T-helper 2 cell treated with Interferon-gamma antibody and Interleukin-4, amounts not matched to agents 5 μg/mL and 100 μg/mL, for 36 hours (primary cell): ENCODE measurements around the gene SCGB1D4.

Experiments used
- DNase-seq: peaks from one replicate; pipeline ENCODE4 v3.0.0; 2021; ENCODE audit warnings: low spot score
- H3K27ac Mint-ChIP-seq: one replicate; pipeline ENCODE4 v1.8.0; 2021; ENCODE audit warnings: mild to moderate bottlenecking, mixed read lengths
- H3K27me3 Mint-ChIP-seq: one replicate; pipeline ENCODE4 v1.8.0; 2021; ENCODE audit warnings: low read depth, mixed read lengths
- H3K36me3 Mint-ChIP-seq: one replicate; pipeline ENCODE4 v1.8.0; 2021; ENCODE audit warnings: low read depth, mixed read lengths
- H3K4me1 Mint-ChIP-seq: one replicate; pipeline ENCODE4 v1.8.0; 2021; ENCODE audit warnings: low read depth, mixed read lengths
- H3K4me3 Mint-ChIP-seq: one replicate; pipeline ENCODE4 v1.8.0; 2022; ENCODE audit warnings: mild to moderate bottlenecking, moderate library complexity, mixed read lengths
- H3K9me3 Mint-ChIP-seq: one replicate; pipeline ENCODE4 v1.8.0; 2021; ENCODE audit warnings: mixed read lengths

SCGB1D4 gene

GRCh38 chr11:62324731-62325556 is 26.1 kb upstream of the SCGB1D4 start:
- Mint-ChIP-seq H3K36me3 (no peaks in the 10 kb centered on the region), H3K4me1 (peaks cover 5% of the 10 kb centered on the region), H3K4me3 (no peak overlapping the region), H3K9me3 (no peaks in the 10 kb centered on the region), H3K27me3 (peaks cover 3% of the 10 kb centered on the region), H3K27ac (no peak overlapping the region)
- DNase-seq: peak; percentile 55

GRCh38 chr11:62322524-62322923 is 23.6 kb upstream of the SCGB1D4 start:
- H3K27ac Mint-ChIP-seq: no peak overlapping the region
- H3K27me3 Mint-ChIP-seq: peaks cover 2% of the 10 kb centered on the region
- H3K4me1 Mint-ChIP-seq: no peaks in the 10 kb centered on the region
- no peaks in the 10 kb centered on the region for H3K9me3 Mint-ChIP-seq
- no peak overlapping the region for H3K4me3 Mint-ChIP-seq
- no peak for DNase-seq
- H3K36me3 Mint-ChIP-seq: no peaks in the 10 kb centered on the region

- H3K4me3 Mint-ChIP-seq: no peak overlapping the region
- H3K27me3 Mint-ChIP-seq: peaks cover 24% of the 10 kb centered on the region
- H3K27ac Mint-ChIP-seq: no peak overlapping the region
- no peak for DNase-seq
- H3K36me3 Mint-ChIP-seq: no peaks in the 10 kb centered on the region
- H3K4me1 Mint-ChIP-seq: peaks cover 8% of the 10 kb centered on the region
- H3K9me3 Mint-ChIP-seq: no peaks in the 10 kb centered on the region
Observed at GRCh38 chr11:62315431-62315830, 16.6 kb upstream of the SCGB1D4 start.

GRCh38 chr11:62309991-62310390 is 11.1 kb upstream of the SCGB1D4 start:
- DNase-seq: no peak
- H3K27me3 Mint-ChIP-seq: peaks cover 35% of the 10 kb centered on the region
- H3K27ac Mint-ChIP-seq: no peak overlapping the region
- H3K36me3 Mint-ChIP-seq: no peaks in the 10 kb centered on the region
- H3K4me3 Mint-ChIP-seq: no peak overlapping the region
- no peaks in the 10 kb centered on the region for H3K9me3 Mint-ChIP-seq
- H3K4me1 Mint-ChIP-seq: peaks cover 8% of the 10 kb centered on the region

- Mint-ChIP-seq H3K27me3 (peaks cover 36% of the 10 kb centered on the region), H3K36me3 (no peaks in the 10 kb centered on the region), H3K9me3 (no peaks in the 10 kb centered on the region), H3K4me1 (peaks cover 8% of the 10 kb centered on the region), H3K4me3 (no peak overlapping the region), H3K27ac (no peak overlapping the region)
- DNase-seq: no peak
Observed at GRCh38 chr11:62307950-62308349, 9.1 kb upstream of the SCGB1D4 start.

GRCh38 chr11:62306227-62306626 is 7.4 kb upstream of the SCGB1D4 start:
- H3K4me3 Mint-ChIP-seq: no peak overlapping the region
- DNase-seq: no peak
- no peaks in the 10 kb centered on the region for H3K36me3 Mint-ChIP-seq
- H3K9me3 Mint-ChIP-seq: no peaks in the 10 kb centered on the region
- no peak overlapping the region for H3K27ac Mint-ChIP-seq
- peaks cover 3% of the 10 kb centered on the region for H3K4me1 Mint-ChIP-seq
- H3K27me3 Mint-ChIP-seq: peaks cover 32% of the 10 kb centered on the region

- Mint-ChIP-seq H3K4me1 (no peaks in the 10 kb centered on the region), H3K36me3 (no peaks in the 10 kb centered on the region), H3K9me3 (no peaks in the 10 kb centered on the region), H3K27ac (no peak overlapping the region), H3K27me3 (no peaks in the 10 kb centered on the region), H3K4me3 (no peak overlapping the region)
- no peak for DNase-seq
Observed at GRCh38 chr11:62295504-62295903, 3.4 kb downstream of the SCGB1D4 start.

- Mint-ChIP-seq H3K27ac (no peak overlapping the region), H3K4me3 (no peak overlapping the region), H3K27me3 (peaks cover 9% of the 10 kb centered on the region), H3K9me3 (no peaks in the 10 kb centered on the region), H3K36me3 (no peaks in the 10 kb centered on the region), H3K4me1 (no peaks in the 10 kb centered on the region)
- no peak for DNase-seq
Observed at GRCh38 chr11:62280452-62280851, 18.4 kb downstream of the SCGB1D4 start.

GRCh38 chr11:62273789-62274275 is 25.0 kb downstream of the SCGB1D4 start:
- Mint-ChIP-seq H3K27ac (no peak overlapping the region), H3K4me1 (no peaks in the 10 kb centered on the region), H3K9me3 (no peaks in the 10 kb centered on the region), H3K36me3 (no peaks in the 10 kb centered on the region), H3K4me3 (no peak overlapping the region), H3K27me3 (peaks cover 5% of the 10 kb centered on the region)
- DNase-seq: no peak

GRCh38 chr11:62273284-62273683 is 25.6 kb downstream of the SCGB1D4 start:
- Mint-ChIP-seq H3K36me3 (no peaks in the 10 kb centered on the region), H3K4me1 (no peaks in the 10 kb centered on the region), H3K27me3 (peaks cover 5% of the 10 kb centered on the region), H3K9me3 (no peaks in the 10 kb centered on the region), H3K27ac (no peak overlapping the region), H3K4me3 (no peak overlapping the region)
- DNase-seq: no peak

GRCh38 chr11:62269654-62270278 is 29.1 kb downstream of the SCGB1D4 start, which contains the start of gene SCGB2A2:
TSS of gene SCGB2A2 (plus strand) at chr11:62270158. CDS start at chr11:62270217, 59 bp downstream.
- no peak for DNase-seq
- Mint-ChIP-seq H3K9me3 (no peaks in the 10 kb centered on the region), H3K27ac (no peak within 1 kb of the TSS)

GRCh38 chr11:62267576-62267975 is 31.3 kb downstream of the SCGB1D4 start:
- H3K4me1 Mint-ChIP-seq: peaks cover 6% of the 10 kb centered on the region
- H3K9me3 Mint-ChIP-seq: no peaks in the 10 kb centered on the region
- H3K4me3 Mint-ChIP-seq: no peak overlapping the region
- no peaks in the 10 kb centered on the region for H3K36me3 Mint-ChIP-seq
- peaks cover 5% of the 10 kb centered on the region for H3K27me3 Mint-ChIP-seq
- no peak for DNase-seq
- H3K27ac Mint-ChIP-seq: no peak overlapping the region

More at GRCh38 chr11:62269654-62270278, 29.1 kb downstream of the SCGB1D4 start, which contains the start of gene SCGB2A2:
- Mint-ChIP-seq H3K4me1 (no peaks in the 10 kb centered on the region), H3K36me3 (no peaks in the 10 kb centered on the region), H3K4me3 (no peak within 1 kb of the TSS), H3K27me3 (peaks cover 5% of the 10 kb centered on the region)

- Mint-ChIP-seq H3K4me3 (no peak overlapping the region), H3K27ac (no peak overlapping the region), H3K9me3 (no peaks in the 10 kb centered on the region), H3K27me3 (peaks cover 5% of the 10 kb centered on the region), H3K36me3 (no peaks in the 10 kb centered on the region), H3K4me1 (peaks cover 6% of the 10 kb centered on the region)
- no peak for DNase-seq
Observed at GRCh38 chr11:62267050-62267449, 31.8 kb downstream of the SCGB1D4 start.

GRCh38 chr11:62266558-62266957 is 32.3 kb downstream of the SCGB1D4 start:
- Mint-ChIP-seq H3K27me3 (peaks cover 3% of the 10 kb centered on the region), H3K27ac (no peak overlapping the region), H3K4me3 (no peak overlapping the region), H3K4me1 (peaks cover 6% of the 10 kb centered on the region), H3K36me3 (no peaks in the 10 kb centered on the region), H3K9me3 (no peaks in the 10 kb centered on the region)
- peak; percentile 14 for DNase-seq
